GM21825 (cell line): ENCODE results near the gene TUBA4A.
"Not testable (repeated sequence)": the region's sequence is repeated elsewhere in the genome, so short reads cannot be mapped to it uniquely, and the experiment has no call there.

ENCODE experiments used
- ATAC-seq: cut with Tn5 transposase; IDR thresholded peaks from one replicate; pipeline ENCODE4 v1.9.1; 2021; ENCODE audit warnings: mild to moderate bottlenecking, moderate library complexity; ENCODE audit not compliant: unreplicated experiment

Gene TUBA4A

GRCh38 chr2:219287116-219287440, 33.4 kb upstream of the TUBA4A start:
- not testable (repeated sequence) for ATAC-seq

- ATAC-seq = no peak
Observed at GRCh38 chr2:219286436-219287115, 32.9 kb upstream of the TUBA4A start.

GRCh38 chr2:219285894-219286425, 32.2 kb upstream of the TUBA4A start:
- ATAC-seq = no peak

GRCh38 chr2:219285373-219285735, 31.6 kb upstream of the TUBA4A start:
- ATAC-seq = no peak

- ATAC-seq = no peak
Observed at GRCh38 chr2:219284501-219285372, 31.0 kb upstream of the TUBA4A start.

GRCh38 chr2:219282943-219283581, 29.3 kb upstream of the TUBA4A start:
- no peak for ATAC-seq

- no peak for ATAC-seq
Observed at GRCh38 chr2:219282375-219282774, 28.7 kb upstream of the TUBA4A start.

- ATAC-seq = no peak
Observed at GRCh38 chr2:219281588-219281987, 27.9 kb upstream of the TUBA4A start.

GRCh38 chr2:219280651-219281050, 26.9 kb upstream of the TUBA4A start:
- ATAC-seq = no peak

- ATAC-seq = no peak
Observed at GRCh38 chr2:219279916-219280516, 26.3 kb upstream of the TUBA4A start.

- peak; percentile 85 for ATAC-seq
Observed at GRCh38 chr2:219279151-219279915, 25.6 kb upstream of the TUBA4A start, which contains the start of gene DNAJB2. Gene DNAJB2, plus strand, starts transcription at chr2:219279366. Its CDS starts 468 bp downstream, at chr2:219279834.

GRCh38 chr2:219278655-219279150, 25.0 kb upstream of the TUBA4A start:
- no peak for ATAC-seq

GRCh38 chr2:219277703-219278654, 24.3 kb upstream of the TUBA4A start:
- ATAC-seq = peak; percentile 25

- ATAC-seq = no peak
Observed at GRCh38 chr2:219274361-219274921, 20.7 kb upstream of the TUBA4A start.

- no peak for ATAC-seq
Observed at GRCh38 chr2:219273937-219274336, 20.2 kb upstream of the TUBA4A start.

- ATAC-seq = no peak
Observed at GRCh38 chr2:219272995-219273394, 19.3 kb upstream of the TUBA4A start.

GRCh38 chr2:219272356-219272755, 18.6 kb upstream of the TUBA4A start:
- no peak for ATAC-seq

- ATAC-seq = no peak
Observed at GRCh38 chr2:219271021-219271420, 17.3 kb upstream of the TUBA4A start.

- no peak for ATAC-seq
Observed at GRCh38 chr2:219270055-219270372, 16.3 kb upstream of the TUBA4A start.
